Stimulated activated naive CD8-positive, alpha-beta T cell treated with anti-CD3 and anti-CD28 coated beads, Interleukin-15, Interleukin-2, amounts not matched to agents 100 ng/mL and 50 ng/mL, for 24 hours (primary cell): ENCODE measurements around the gene XRCC6.

Source experiments
- H3K27ac Mint-ChIP-seq: one replicate; pipeline ENCODE4 v1.8.0; 2021; ENCODE audit warnings: mild to moderate bottlenecking, mixed read lengths
- H3K27me3 Mint-ChIP-seq: one replicate; pipeline ENCODE4 v1.8.0; 2021; ENCODE audit warnings: mixed read lengths
- H3K36me3 Mint-ChIP-seq: one replicate; pipeline ENCODE4 v1.8.0; 2021; ENCODE audit warnings: low read depth, mixed read lengths
- H3K4me1 Mint-ChIP-seq: one replicate; pipeline ENCODE4 v1.8.0; 2021; ENCODE audit warnings: low read depth, mixed read lengths
- H3K4me3 Mint-ChIP-seq: one replicate; pipeline ENCODE4 v1.8.0; 2021; ENCODE audit warnings: mild to moderate bottlenecking, mixed read lengths
- H3K9me3 Mint-ChIP-seq: one replicate; pipeline ENCODE4 v1.8.0; 2021; ENCODE audit warnings: mixed read lengths

The XRCC6 gene

DNA sequence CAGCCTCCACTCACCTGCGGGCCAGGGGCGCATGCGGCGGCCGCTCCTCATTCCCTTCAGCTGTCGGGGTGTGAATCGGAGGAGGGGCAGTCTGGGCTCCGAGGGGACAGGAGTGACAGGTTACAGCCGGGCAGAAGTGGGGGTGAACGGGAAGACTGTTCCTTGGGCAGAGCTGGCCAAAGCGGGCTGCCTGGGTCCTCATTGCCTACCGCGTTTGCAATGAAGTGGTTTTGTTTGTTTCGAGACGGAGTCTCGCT is 78.9 kb downstream of the XRCC6 start:
- Mint-ChIP-seq H3K9me3 (no peaks in the 10 kb centered on the region), H3K27me3 (no peaks in the 10 kb centered on the region), H3K27ac (no peak overlapping the region)

GRCh38 chr22:41702763-41703162 is 81.7 kb downstream of the XRCC6 start:
- peaks cover 4% of the 10 kb centered on the region for H3K4me1 Mint-ChIP-seq
- no peaks in the 10 kb centered on the region for H3K36me3 Mint-ChIP-seq
- no peaks in the 10 kb centered on the region for H3K27me3 Mint-ChIP-seq
- no peak overlapping the region for H3K27ac Mint-ChIP-seq
- no peaks in the 10 kb centered on the region for H3K9me3 Mint-ChIP-seq
- no peak overlapping the region for H3K4me3 Mint-ChIP-seq

More for the DNA sequence above, 78.9 kb downstream of the XRCC6 start:
- Mint-ChIP-seq H3K4me1 (peaks cover 10% of the 10 kb centered on the region), H3K4me3 (no peak overlapping the region), H3K36me3 (no peaks in the 10 kb centered on the region)

- H3K9me3 Mint-ChIP-seq = no peaks in the 10 kb centered on the region
- H3K27ac Mint-ChIP-seq = no peak overlapping the region
- H3K4me3 Mint-ChIP-seq = no peak overlapping the region
- no peaks in the 10 kb centered on the region for H3K36me3 Mint-ChIP-seq
- no peaks in the 10 kb centered on the region for H3K4me1 Mint-ChIP-seq
- no peaks in the 10 kb centered on the region for H3K27me3 Mint-ChIP-seq
These were observed 88.2 kb downstream of the XRCC6 start for GRCh38 chr22:41709341-41709740.

GRCh38 chr22:41713004-41713403 is 91.9 kb downstream of the XRCC6 start:
- no peak overlapping the region for H3K27ac Mint-ChIP-seq
- H3K4me3 Mint-ChIP-seq = no peak overlapping the region
- H3K9me3 Mint-ChIP-seq = no peaks in the 10 kb centered on the region
- H3K36me3 Mint-ChIP-seq = no peaks in the 10 kb centered on the region
- no peaks in the 10 kb centered on the region for H3K27me3 Mint-ChIP-seq
- H3K4me1 Mint-ChIP-seq = no peaks in the 10 kb centered on the region
